SU-DHL-6 (cell line): ENCODE results near the gene PRDM11.

Experiments
- CTCF ChIP-seq: fragments of 200-600 bp; sonication (generic); IDR thresholded peaks from one replicate; pipeline ENCODE4 v1.5.1; 2017; ENCODE audit warnings: antibody characterized with exemption, mild to moderate bottlenecking, low read length, moderate library complexity; ENCODE audit not compliant: insufficient read depth, poor library complexity, severe bottlenecking
- EZH2phosphoT487 ChIP-seq: fragments of 200-600 bp; sonication (generic), shearing (Covaris generic); conservative IDR thresholded peaks from 2 replicates; pipeline ENCODE4 v1.6.1; 2018; ENCODE audit warnings: mild to moderate bottlenecking, antibody characterized with exemption, low read length, moderate library complexity, mixed read lengths

- no peak for TF ChIP-seq CTCF
- TF ChIP-seq EZH2phosphoT487 = no peak
Measured at GRCh38 chr11:45243967-45244366, 97.5 kb downstream of the PRDM11 start.
